Measurements from ENCODE around the gene BRSK1. TPM values are rescaled to one million over a fixed set of nuclear protein-coding genes. Genes with fewer than 3 reads are reported as not detected.

Gene BRSK1
- total and polyA plus RNA-seq, 4 donors, result 0.53 to 6.4 (median 1.5) TPM

- no peak overlapping the region for H3K4me3 ChIP-seq
- 87 to 88% methylated on average over 9 of the region's 9 CpGs for WGBS, 2 donors
- peaks cover 0 to 19% (median 0%) of the 10 kb centered on the region in 5 donors for H3K4me1 ChIP-seq (ENCODE audit: control insufficient read depth in 5 of 5, insufficient read depth in 5 of 5, low read length in 5 of 5)
- ATAC-seq (ENCODE audit: insufficient read depth, low FRiP score), result no peak
- H3K27me3 ChIP-seq (ENCODE audit: control insufficient read depth in 3 of 3, insufficient read depth in 3 of 3, low read length in 2 of 3), result no peaks in the 10 kb centered on the region
- DNase-seq, result no peak
- H3K9me3 ChIP-seq (ENCODE audit: control insufficient read depth in 4 of 4, insufficient read depth in 3 of 4, low read length in 3 of 4), result no peaks in the 10 kb centered on the region
- no peak overlapping the region for H3K27ac ChIP-seq (ENCODE audit: low read depth in 1 of 2, low read length in 1 of 2)
- no peak for TF ChIP-seq CTCF (IDR thresholded peaks at IDR 0.05; ENCODE audit: control extremely low read depth, extremely low read depth)
- no peak overlapping the region for H3K9ac ChIP-seq (ENCODE audit: insufficient read depth in 1 of 2, low read length in 2 of 2)
- H3K36me3 ChIP-seq (ENCODE audit: control insufficient read depth in 4 of 4, insufficient read depth in 4 of 4, low read length in 4 of 4), result peaks cover 6 to 37% (median 18%) of the 10 kb centered on the region in 4 donors
Observed at GRCh38 chr19:55248704-55249103, 35.1 kb upstream of the BRSK1 start.

GRCh38 chr19:55249841-55250240, 34.0 kb upstream of the BRSK1 start:
- no peak for TF ChIP-seq CTCF (IDR thresholded peaks at IDR 0.05; ENCODE audit: control extremely low read depth, extremely low read depth)
- Histone ChIP-seq H3K27me3 (ENCODE audit: control insufficient read depth in 3 of 3, insufficient read depth in 3 of 3, low read length in 2 of 3) (no peaks in the 10 kb centered on the region), H3K9ac (ENCODE audit: insufficient read depth in 1 of 2, low read length in 2 of 2) (no peak overlapping the region), H3K9me3 (ENCODE audit: control insufficient read depth in 4 of 4, insufficient read depth in 3 of 4, low read length in 3 of 4) (no peaks in the 10 kb centered on the region), H3K4me3 (no peak overlapping the region), H3K4me1 (ENCODE audit: control insufficient read depth in 5 of 5, insufficient read depth in 5 of 5, low read length in 5 of 5) (peaks cover 0 to 22% (median 0%) of the 10 kb centered on the region in 5 donors), H3K36me3 (ENCODE audit: control insufficient read depth in 4 of 4, insufficient read depth in 4 of 4, low read length in 4 of 4) (peaks cover 4 to 28% (median 10%) of the 10 kb centered on the region in 4 donors), H3K27ac (ENCODE audit: low read depth in 1 of 2, low read length in 1 of 2) (no peak overlapping the region)
- DNase-seq, result no peak
- WGBS, 2 donors, result 90 to 92% methylated on average over 11 of the region's 11 CpGs
- ATAC-seq (ENCODE audit: insufficient read depth, low FRiP score), result no peak

GRCh38 chr19:55250262-55251036, 33.3 kb upstream of the BRSK1 start:
- 91 to 93% methylated on average over 18 of the region's 18 CpGs for WGBS, 2 donors
- Histone ChIP-seq H3K4me3 (no peak overlapping the region), H3K4me1 (ENCODE audit: control insufficient read depth in 5 of 5, insufficient read depth in 5 of 5, low read length in 5 of 5) (peaks cover 0 to 24% (median 0%) of the 10 kb centered on the region in 5 donors), H3K36me3 (ENCODE audit: control insufficient read depth in 4 of 4, insufficient read depth in 4 of 4, low read length in 4 of 4) (peaks cover 0 to 22% (median 7%) of the 10 kb centered on the region in 4 donors), H3K9ac (ENCODE audit: insufficient read depth in 1 of 2, low read length in 2 of 2) (no peak overlapping the region), H3K9me3 (ENCODE audit: control insufficient read depth in 4 of 4, insufficient read depth in 3 of 4, low read length in 3 of 4) (no peaks in the 10 kb centered on the region), H3K27me3 (ENCODE audit: control insufficient read depth in 3 of 3, insufficient read depth in 3 of 3, low read length in 2 of 3) (no peaks in the 10 kb centered on the region), H3K27ac (ENCODE audit: low read depth in 1 of 2, low read length in 1 of 2) (no peak overlapping the region)
- ATAC-seq (ENCODE audit: insufficient read depth, low FRiP score), result no peak
- no peak for DNase-seq
- TF ChIP-seq CTCF (IDR thresholded peaks at IDR 0.05; ENCODE audit: control extremely low read depth, extremely low read depth), result no peak

All from lung (tissue), 12 donors.